CD14-positive monocyte (primary cell): ENCODE measurements around the gene RWDD3. TPM values are rescaled to one million over a fixed set of nuclear protein-coding genes. Genes with fewer than 3 reads are reported as not detected.

Experiments used
- DNase-seq, 3 donors: peaks; one replicate each; pipeline ENCODE4 v3.0.0-alpha.2; 2011 to 2022
- H2AFZ ChIP-seq: 2 replicates; pipeline ENCODE4 v1.6.0; 2012; ENCODE audit warnings: mild to moderate bottlenecking, low read depth, low read length, inconsistent platforms; ENCODE audit not compliant: insufficient read depth, poor library complexity, severe bottlenecking
- H3K27ac ChIP-seq, 2 donors: 1 replicate in 1 of 2; 2 replicates in 1 of 2; pipeline ENCODE4 v1.5.1; 2012 to 2013; ENCODE audit warnings: low read length in 2 of 2, control low read depth in 1 of 2, inconsistent platforms in 1 of 2, low read depth in 1 of 2, mild to moderate bottlenecking in 1 of 2
- H3K27me3 ChIP-seq, 2 donors: one replicate each; pipeline versions ENCODE4 v1.6.0 to v1.6.1; 2011 to 2013; ENCODE audit warnings: low read length in 2 of 2; ENCODE audit not compliant: control insufficient read depth in 2 of 2, insufficient read depth in 2 of 2
- H3K36me3 ChIP-seq, 2 donors: replicated peaks in 1 of 2; 1 replicate in 1 of 2; 2 replicates in 1 of 2; pipeline versions ENCODE4 v1.5.1 to v1.6.1; 2012 to 2013; ENCODE audit warnings: low read length in 2 of 2, control low read depth in 1 of 2, inconsistent platforms in 1 of 2, mild to moderate bottlenecking in 1 of 2; ENCODE audit not compliant: insufficient read depth in 2 of 2, control insufficient read depth in 1 of 2
- H3K4me1 ChIP-seq, 2 donors: 1 replicate in 1 of 2; 2 replicates in 1 of 2; pipeline versions ENCODE4 v1.5.1 to v1.6.1; 2012 to 2013; ENCODE audit warnings: low read length in 2 of 2, control low read depth in 1 of 2, inconsistent platforms in 1 of 2, mild to moderate bottlenecking in 1 of 2, moderate library complexity in 1 of 2; ENCODE audit not compliant: insufficient read depth in 2 of 2, control insufficient read depth in 1 of 2
- H3K4me2 ChIP-seq: replicated peaks from 2 replicates; pipeline ENCODE3; 2012; ENCODE audit warnings: low read length, moderate library complexity, mild to moderate bottlenecking; ENCODE audit not compliant: poor library complexity, severe bottlenecking; ENCODE audit errors: extremely low read depth
- H3K4me3 ChIP-seq, 3 experiments: fragments of 200-600 bp in 1 of 3; sonication (generic) in 1 of 3; replicated peaks in 1 of 3; 1 replicate in 2 of 3; 2 replicates in 1 of 3; pipeline ENCODE4 v1.5.1; 2011 to 2013; ENCODE audit warnings: low read length in 3 of 3, mild to moderate bottlenecking in 3 of 3, control low read depth in 2 of 3, low read depth in 2 of 3, inconsistent platforms in 1 of 3, moderate library complexity in 1 of 3
- H3K79me2 ChIP-seq: 2 replicates; pipeline ENCODE4 v1.6.0; 2012; ENCODE audit warnings: mild to moderate bottlenecking, control low read depth, inconsistent platforms, low read length, moderate library complexity; ENCODE audit not compliant: insufficient read depth
- H3K9ac ChIP-seq: 2 replicates; pipeline ENCODE4 v1.6.0; 2017; ENCODE audit warnings: low read length, mild to moderate bottlenecking; ENCODE audit not compliant: insufficient read depth, poor library complexity, severe bottlenecking
- H3K9me3 ChIP-seq, 2 donors: replicated peaks in 1 of 2; 1 replicate in 1 of 2; 2 replicates in 1 of 2; pipeline versions ENCODE4 v1.5.1 to v1.6.1; 2012 to 2013; ENCODE audit warnings: low read length in 2 of 2, control low read depth in 1 of 2; ENCODE audit not compliant: control insufficient read depth in 1 of 2, insufficient read depth in 1 of 2
- H4K20me1 ChIP-seq: 2 replicates; pipeline ENCODE4 v1.6.0; 2012; ENCODE audit warnings: mild to moderate bottlenecking, low read length, control low read depth, moderate library complexity; ENCODE audit not compliant: insufficient read depth
- H3K27ac Mint-ChIP-seq, 7 donors: one replicate each; pipeline ENCODE4 v1.8.0; 2020; ENCODE audit warnings: mild to moderate bottlenecking in 7 of 7, mixed read lengths in 7 of 7, moderate library complexity in 6 of 7, inconsistent platforms in 2 of 7
- H3K27me3 Mint-ChIP-seq, 3 donors: one replicate each; pipeline ENCODE4 v1.8.0; 2021 to 2022; ENCODE audit warnings: low read depth in 3 of 3, mild to moderate bottlenecking in 3 of 3, mixed read lengths in 3 of 3, moderate library complexity in 3 of 3, inconsistent platforms in 1 of 3
- H3K36me3 Mint-ChIP-seq, 2 donors: one replicate each; pipeline ENCODE4 v1.8.0; 2020; ENCODE audit warnings: mixed read lengths in 2 of 2, inconsistent platforms in 1 of 2, mild to moderate bottlenecking in 1 of 2
- H3K4me1 Mint-ChIP-seq: one replicate; pipeline ENCODE4 v1.8.0; 2020; ENCODE audit warnings: mild to moderate bottlenecking, mixed read lengths
- H3K4me3 Mint-ChIP-seq, 2 donors: one replicate each; pipeline ENCODE4 v1.8.0; 2020; ENCODE audit warnings: mild to moderate bottlenecking in 2 of 2, mixed read lengths in 2 of 2, moderate library complexity in 1 of 2
- H3K9me3 Mint-ChIP-seq, 7 donors: one replicate each; pipeline ENCODE4 v1.8.0; 2020 to 2022; ENCODE audit warnings: mixed read lengths in 7 of 7, mild to moderate bottlenecking in 6 of 7, moderate library complexity in 6 of 7, inconsistent platforms in 2 of 7
- WGBS: methylation state at CpG from one replicate; pipeline ENCODE4 v1.1.5; 2013; ENCODE audit warnings: missing lambda C conversion rate; ENCODE audit not compliant: insufficient coverage; 5-methylcytosine and 5-hydroxymethylcytosine counted together
- intact Hi-C, 2 donors: fragments of 100-400 bp; cut with micrococcal nuclease; formaldehyde crosslinking; loops; one replicate each; pipeline versions ENCODE4 v1.15.0 to v1.15.1; 2023
- polyA plus RNA-seq, 3 donors: library from polyadenylated mRNA; depleted of rRNA in 1 of 3; unstranded in 2 of 3; stranded (reverse) in 1 of 3; fragments of 300-500 nt in 2 of 3; fragments of >200 nt in 1 of 3; fragmentation: Illumina TruSeq in 2 of 3; gene quantifications; 1 replicate in 2 of 3; 2 replicates in 1 of 3; pipeline ENCODE4 v1.2.3, GENCODE V29; 2012 to 2021
- TF ChIP-seq, protein P1 (sequence below): fragments of 200-600 bp; IDR thresholded peaks from one replicate; pipeline ENCODE4 v1.8.0; 2022; ENCODE audit warnings: antibody characterized with exemption, mild to moderate bottlenecking

RWDD3 gene
- polyA plus RNA-seq, 3 donors: 9.2 to 20.1 (median 18.1) TPM

DNA sequence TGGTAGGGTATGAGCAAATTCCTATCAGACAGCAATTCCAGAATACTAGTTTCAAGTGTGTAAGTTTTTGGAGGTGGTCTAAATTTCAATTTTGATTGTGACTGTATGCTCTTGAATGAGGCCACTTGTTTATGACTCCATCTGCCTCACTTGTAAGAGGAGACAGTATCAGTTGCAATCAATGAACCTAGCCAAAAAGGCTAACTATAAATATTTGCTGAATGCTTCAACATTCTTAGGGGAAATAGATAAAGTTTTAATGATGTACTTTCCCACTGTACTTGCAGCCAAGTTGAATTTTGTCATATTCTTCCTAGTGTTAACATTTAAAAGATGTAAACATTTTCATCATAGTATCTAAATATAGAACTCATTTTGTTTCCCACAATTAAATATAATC, 32.1 kb upstream of the RWDD3 start:
- TF ChIP-seq, protein P1, sequence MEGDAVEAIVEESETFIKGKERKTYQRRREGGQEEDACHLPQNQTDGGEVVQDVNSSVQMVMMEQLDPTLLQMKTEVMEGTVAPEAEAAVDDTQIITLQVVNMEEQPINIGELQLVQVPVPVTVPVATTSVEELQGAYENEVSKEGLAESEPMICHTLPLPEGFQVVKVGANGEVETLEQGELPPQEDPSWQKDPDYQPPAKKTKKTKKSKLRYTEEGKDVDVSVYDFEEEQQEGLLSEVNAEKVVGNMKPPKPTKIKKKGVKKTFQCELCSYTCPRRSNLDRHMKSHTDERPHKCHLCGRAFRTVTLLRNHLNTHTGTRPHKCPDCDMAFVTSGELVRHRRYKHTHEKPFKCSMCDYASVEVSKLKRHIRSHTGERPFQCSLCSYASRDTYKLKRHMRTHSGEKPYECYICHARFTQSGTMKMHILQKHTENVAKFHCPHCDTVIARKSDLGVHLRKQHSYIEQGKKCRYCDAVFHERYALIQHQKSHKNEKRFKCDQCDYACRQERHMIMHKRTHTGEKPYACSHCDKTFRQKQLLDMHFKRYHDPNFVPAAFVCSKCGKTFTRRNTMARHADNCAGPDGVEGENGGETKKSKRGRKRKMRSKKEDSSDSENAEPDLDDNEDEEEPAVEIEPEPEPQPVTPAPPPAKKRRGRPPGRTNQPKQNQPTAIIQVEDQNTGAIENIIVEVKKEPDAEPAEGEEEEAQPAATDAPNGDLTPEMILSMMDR: no peak
- no peak for DNase-seq
- intact Hi-C loops: no loop called here
- H3K27me3 ChIP-seq: no peaks in the 10 kb centered on the region
- Mint-ChIP-seq H3K9me3 (peaks cover 0 to 5% (median 2%) of the 10 kb centered on the region in 7 donors), H3K36me3 (no peaks in the 10 kb centered on the region), H3K4me1 (no peaks in the 10 kb centered on the region), H3K27me3 (peaks cover 0 to 5% (median 2%) of the 10 kb centered on the region in 3 donors), H3K4me3 (no peak overlapping the region), H3K27ac (no peak overlapping the region)
- no peak overlapping the region for H2AFZ ChIP-seq
- H3K9me3 ChIP-seq: no peaks in the 10 kb centered on the region
- H3K4me2 ChIP-seq: no peak overlapping the region
- no peak overlapping the region for H3K27ac ChIP-seq
- no peaks in the 10 kb centered on the region for H3K79me2 ChIP-seq
- H3K4me1 ChIP-seq: no peaks in the 10 kb centered on the region
- H3K9ac ChIP-seq: no peak overlapping the region
- no peaks in the 10 kb centered on the region for H4K20me1 ChIP-seq
- H3K36me3 ChIP-seq: no peaks in the 10 kb centered on the region
- no peak overlapping the region for H3K4me3 ChIP-seq

DNA sequence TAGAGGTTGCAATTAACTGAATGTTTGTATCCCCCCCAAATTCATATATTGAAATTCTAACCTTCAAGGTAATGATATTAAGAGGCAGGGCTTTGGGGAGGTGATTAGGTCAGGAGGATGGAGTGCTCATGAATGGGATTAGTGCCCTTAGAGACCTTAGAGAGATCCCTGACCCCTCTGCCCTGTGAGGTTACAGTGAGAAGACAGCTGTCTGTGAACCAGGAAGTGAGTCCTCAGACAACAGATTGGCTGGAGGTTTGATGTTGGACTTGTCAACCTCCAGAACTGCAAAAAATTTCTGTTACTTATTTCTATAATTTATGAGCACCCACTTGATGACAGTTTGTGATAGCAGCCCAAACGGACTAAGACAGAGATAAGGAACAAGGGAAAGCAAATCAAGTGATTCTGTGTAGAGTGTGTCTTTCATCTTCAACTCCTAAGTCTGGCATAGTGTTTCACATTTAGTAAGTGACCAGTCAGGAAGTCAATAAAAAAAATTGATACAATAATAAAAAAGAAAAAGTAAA, 30.0 kb upstream of the RWDD3 start:
- Mint-ChIP-seq H3K4me1 (no peaks in the 10 kb centered on the region), H3K27ac (no peak overlapping the region), H3K36me3 (no peaks in the 10 kb centered on the region), H3K4me3 (no peak overlapping the region), H3K27me3 (peaks cover 0 to 6% (median 1%) of the 10 kb centered on the region in 3 donors), H3K9me3 (peaks cover 0 to 6% (median 3%) of the 10 kb centered on the region in 7 donors)
- no peaks in the 10 kb centered on the region for H3K9me3 ChIP-seq
- no peaks in the 10 kb centered on the region for H3K36me3 ChIP-seq
- H2AFZ ChIP-seq: no peak overlapping the region
- H3K27ac ChIP-seq: no peak overlapping the region
- no peak overlapping the region for H3K4me2 ChIP-seq
- no peak overlapping the region for H3K9ac ChIP-seq
- H3K4me1 ChIP-seq: no peaks in the 10 kb centered on the region
- no peak overlapping the region for H3K4me3 ChIP-seq
- TF ChIP-seq, protein P1: no peak
- DNase-seq: no peak
- no peaks in the 10 kb centered on the region for H4K20me1 ChIP-seq
- no CpG with 5 or more reads among the region's 1 CpG for WGBS
- intact Hi-C loops: no loop called here
- H3K27me3 ChIP-seq: no peaks in the 10 kb centered on the region
- no peaks in the 10 kb centered on the region for H3K79me2 ChIP-seq
